Activated B cell treated with CpG ODN at 0.5 μM for 24 hours (primary cell): Measurements from ENCODE around the gene GIMAP7. TPM values are rescaled to one million over a fixed set of nuclear protein-coding genes. Genes with fewer than 3 reads are reported as not detected.

Experiments
- ATAC-seq: fragments of 200-7000 bp; cut with Tn5 transposase; one replicate; pipeline ENCODE4 v1.10.0; 2021; ENCODE audit warnings: low read depth, mild to moderate bottlenecking, moderate library complexity
- CTCF ChIA-PET: fragments of 350-600 bp; sonication (Branson Sonifier 250); formaldehyde crosslinking; loops from one replicate; lab custom pipeline; 2021; ENCODE audit warnings: antibody characterized with exemption; lab: Charles Lee
- POLR2A ChIA-PET: fragments of 350-600 bp; sonication (Branson Sonifier 250); formaldehyde crosslinking; loops from one replicate; lab custom pipeline; 2021; ENCODE audit warnings: antibody characterized with exemption; lab: Charles Lee
- DNase-seq: peaks from one replicate; pipeline ENCODE4 v3.0.0; 2022
- H3K27ac Mint-ChIP-seq: one replicate; pipeline ENCODE4 v1.8.0; 2020; ENCODE audit warnings: mixed read lengths
- H3K27me3 Mint-ChIP-seq: one replicate; pipeline ENCODE4 v1.8.0; 2021; ENCODE audit warnings: mixed read lengths
- H3K36me3 Mint-ChIP-seq: one replicate; pipeline ENCODE4 v1.8.0; 2021; ENCODE audit warnings: low read depth, mixed read lengths
- H3K4me1 Mint-ChIP-seq: one replicate; pipeline ENCODE4 v1.8.0; 2021; ENCODE audit warnings: mixed read lengths
- H3K4me3 Mint-ChIP-seq: one replicate; pipeline ENCODE4 v1.8.0; 2020; ENCODE audit warnings: mild to moderate bottlenecking, mixed read lengths
- H3K9me3 Mint-ChIP-seq: one replicate; pipeline ENCODE4 v1.8.0; 2020; ENCODE audit warnings: mixed read lengths
- intact Hi-C: fragments of 100-400 bp; cut with micrococcal nuclease; formaldehyde crosslinking; loops from one replicate; pipeline ENCODE4 v1.15.1; 2024
- total RNA-seq: library from RNA; stranded (reverse); gene quantifications from 2 replicates; pipeline ENCODE4 v1.2.3, GENCODE V29; 2022
- TF ChIP-seq, protein P1 (sequence below): fragments of 200-600 bp; IDR thresholded peaks from one replicate; pipeline ENCODE4 v1.8.0; 2022; ENCODE audit warnings: antibody characterized with exemption, mild to moderate bottlenecking

The GIMAP7 gene
- total RNA-seq, 1 donor from 2014 or later, result not detected

DNA sequence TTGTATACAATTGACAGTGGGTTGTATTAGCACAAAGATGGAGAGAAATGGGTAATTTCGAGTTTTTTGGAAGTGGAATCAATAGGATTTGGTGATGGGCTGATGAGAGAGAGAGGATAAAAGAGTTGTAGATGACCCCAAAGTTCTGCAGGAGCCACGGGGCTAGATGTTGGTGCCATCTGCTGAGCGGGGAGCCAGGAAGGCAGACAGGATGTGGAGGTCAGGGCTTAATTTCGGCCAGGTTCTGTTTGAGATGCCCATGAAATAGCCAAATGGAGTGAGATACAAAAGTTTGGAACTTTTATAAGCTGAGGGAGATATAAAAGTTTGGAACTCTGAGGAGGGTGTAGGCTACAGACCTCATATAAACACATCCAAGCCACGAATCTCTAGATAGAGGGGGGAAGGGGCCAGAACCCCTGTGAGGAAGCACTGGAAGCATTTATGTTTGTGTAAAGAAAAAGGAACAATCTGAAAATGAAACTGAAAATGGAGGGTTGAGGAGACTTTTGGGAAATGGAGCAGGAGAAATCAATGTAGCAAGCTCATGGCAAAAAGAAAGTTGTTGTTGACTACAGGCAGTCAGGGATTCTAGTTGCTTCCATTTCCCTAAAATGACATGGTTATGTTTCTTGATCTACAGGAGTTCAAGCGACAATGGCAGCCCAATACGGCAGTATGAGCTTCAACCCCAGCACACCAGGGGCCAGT is 54.7 kb downstream of the GIMAP7 start:
- ChIA-PET CTCF (no interaction called here), POLR2A (no interaction called here)
- Mint-ChIP-seq H3K4me1 (no peaks in the 10 kb centered on the region), H3K27me3 (peaks cover 2% of the 10 kb centered on the region), H3K27ac (no peak overlapping the region), H3K9me3 (no peaks in the 10 kb centered on the region), H3K36me3 (no peaks in the 10 kb centered on the region), H3K4me3 (no peak overlapping the region)
- DNase-seq (no peak), ATAC-seq (no peak)
- intact Hi-C loops, result no loop called here
- TF ChIP-seq, protein P1, sequence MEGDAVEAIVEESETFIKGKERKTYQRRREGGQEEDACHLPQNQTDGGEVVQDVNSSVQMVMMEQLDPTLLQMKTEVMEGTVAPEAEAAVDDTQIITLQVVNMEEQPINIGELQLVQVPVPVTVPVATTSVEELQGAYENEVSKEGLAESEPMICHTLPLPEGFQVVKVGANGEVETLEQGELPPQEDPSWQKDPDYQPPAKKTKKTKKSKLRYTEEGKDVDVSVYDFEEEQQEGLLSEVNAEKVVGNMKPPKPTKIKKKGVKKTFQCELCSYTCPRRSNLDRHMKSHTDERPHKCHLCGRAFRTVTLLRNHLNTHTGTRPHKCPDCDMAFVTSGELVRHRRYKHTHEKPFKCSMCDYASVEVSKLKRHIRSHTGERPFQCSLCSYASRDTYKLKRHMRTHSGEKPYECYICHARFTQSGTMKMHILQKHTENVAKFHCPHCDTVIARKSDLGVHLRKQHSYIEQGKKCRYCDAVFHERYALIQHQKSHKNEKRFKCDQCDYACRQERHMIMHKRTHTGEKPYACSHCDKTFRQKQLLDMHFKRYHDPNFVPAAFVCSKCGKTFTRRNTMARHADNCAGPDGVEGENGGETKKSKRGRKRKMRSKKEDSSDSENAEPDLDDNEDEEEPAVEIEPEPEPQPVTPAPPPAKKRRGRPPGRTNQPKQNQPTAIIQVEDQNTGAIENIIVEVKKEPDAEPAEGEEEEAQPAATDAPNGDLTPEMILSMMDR, result no peak

Other genes with a start within 250 kb of the GIMAP7 start
- gene LRRC61, start 191.5 kb upstream of the GIMAP7 start, total RNA-seq, result 10.7 and 11.0 TPM in 2 replicates
- gene ACTR3C, start 191.3 kb upstream of the GIMAP7 start, total RNA-seq, result 10.1 and 14.3 TPM in 2 replicates
- gene RARRES2, start 173.2 kb upstream of the GIMAP7 start, total RNA-seq, result not detected in 2 replicates
- 106 and 116 TPM in 2 replicates for gene REPIN1, start 146.1 kb upstream of the GIMAP7 start, total RNA-seq
- gene ZNF775, start 135.5 kb upstream of the GIMAP7 start, total RNA-seq, result 8.0 and 8.8 TPM in 2 replicates
- 0.22 TPM in 1 of 2 replicates, not detected in the other for gene GIMAP8, start 64.2 kb upstream of the GIMAP7 start, total RNA-seq
- 0.29 and 0.40 TPM in 2 replicates for gene GIMAP4, start 52.5 kb downstream of the GIMAP7 start, total RNA-seq
- gene GIMAP6, start 117.5 kb downstream of the GIMAP7 start, total RNA-seq, result 0.17 and 0.35 TPM in 2 replicates
- gene GIMAP2, start 170.8 kb downstream of the GIMAP7 start, total RNA-seq, result 19.5 and 21.7 TPM in 2 replicates
- gene GIMAP1, start 201.7 kb downstream of the GIMAP7 start, total RNA-seq, result 0.29 and 0.89 TPM in 2 replicates
- 0.16 and 0.54 TPM in 2 replicates for gene GIMAP5, start 222.5 kb downstream of the GIMAP7 start, total RNA-seq